Breast epithelium (tissue), 4 donors: Measurements from ENCODE around the gene FES. TPM values are rescaled to one million over a fixed set of nuclear protein-coding genes. Genes with fewer than 3 reads are reported as not detected.

Source experiments
- DNase-seq, 2 donors: peaks; one replicate each; pipeline ENCODE4 v3.0.0-alpha.2; 2019; ENCODE audit warnings: low spot score in 2 of 2
- H3K27ac ChIP-seq, 2 donors: fragments of 200-600 bp; sonication (generic) in 1 of 2; one replicate each; pipeline ENCODE4 v1.5.1; 2016 to 2019; ENCODE audit warnings: mild to moderate bottlenecking in 1 of 2
- H3K27me3 ChIP-seq, 2 donors: fragments of 200-600 bp; sonication (generic) in 1 of 2; one replicate each; pipeline versions ENCODE4 v1.5.1 to v1.6.0; 2017 to 2019; ENCODE audit warnings: control low read depth in 1 of 2, mild to moderate bottlenecking in 1 of 2
- H3K36me3 ChIP-seq: fragments of 200-600 bp; one replicate; pipeline ENCODE4 v1.5.1; 2019
- H3K4me1 ChIP-seq, 2 donors: fragments of 200-600 bp; sonication (generic); one replicate each; pipeline ENCODE4 v1.5.1; 2016 to 2019; ENCODE audit warnings: control low read depth in 1 of 2
- H3K4me3 ChIP-seq, 3 donors: fragments of 200-600 bp; sonication (generic); 1 replicate in 2 of 3; 2 replicates in 1 of 3; pipeline ENCODE4 v1.5.1; 2016 to 2019; ENCODE audit warnings: mild to moderate bottlenecking in 3 of 3, moderate library complexity in 2 of 3
- H3K9me3 ChIP-seq, 2 donors: fragments of 200-600 bp; sonication (generic) in 1 of 2; one replicate each; pipeline ENCODE4 v1.5.1; 2016 to 2019; ENCODE audit warnings: control low read depth in 1 of 2
- POLR2A ChIP-seq: fragments of 450-650 bp; IDR thresholded peaks from one replicate; pipeline ENCODE4 v1.6.1; 2016; ENCODE audit warnings: antibody characterized with exemption, mild to moderate bottlenecking, moderate library complexity
- POLR2AphosphoS5 ChIP-seq, 3 donors: sonication (generic); formaldehyde crosslinking; IDR thresholded peaks; one replicate each; pipeline ENCODE4 v1.6.1; 2017; ENCODE audit warnings: antibody characterized with exemption in 3 of 3
- intact Hi-C: fragments of 100-400 bp; cut with DNase I; formaldehyde crosslinking; loops from one replicate; pipeline ENCODE4 v1.15.1; 2023; ENCODE audit warnings: low total_unique reads
- total RNA-seq, 3 donors: library from RNA; depleted of rRNA; stranded (reverse); fragments of >200 nt; gene quantifications; one replicate each; pipeline ENCODE4 v1.1.0, GENCODE V29; 2016
- TF ChIP-seq, protein P1 (sequence below), 3 donors: fragments of 450-650 bp; IDR thresholded peaks; one replicate each; pipeline ENCODE4 v1.5.1; 2016 to 2017; ENCODE audit warnings: antibody characterized with exemption in 3 of 3, mild to moderate bottlenecking in 3 of 3, moderate library complexity in 3 of 3

Gene FES
- total RNA-seq, 3 donors from 2014 or later: 41.4 to 54.7 (median 42.3) TPM

DNA sequence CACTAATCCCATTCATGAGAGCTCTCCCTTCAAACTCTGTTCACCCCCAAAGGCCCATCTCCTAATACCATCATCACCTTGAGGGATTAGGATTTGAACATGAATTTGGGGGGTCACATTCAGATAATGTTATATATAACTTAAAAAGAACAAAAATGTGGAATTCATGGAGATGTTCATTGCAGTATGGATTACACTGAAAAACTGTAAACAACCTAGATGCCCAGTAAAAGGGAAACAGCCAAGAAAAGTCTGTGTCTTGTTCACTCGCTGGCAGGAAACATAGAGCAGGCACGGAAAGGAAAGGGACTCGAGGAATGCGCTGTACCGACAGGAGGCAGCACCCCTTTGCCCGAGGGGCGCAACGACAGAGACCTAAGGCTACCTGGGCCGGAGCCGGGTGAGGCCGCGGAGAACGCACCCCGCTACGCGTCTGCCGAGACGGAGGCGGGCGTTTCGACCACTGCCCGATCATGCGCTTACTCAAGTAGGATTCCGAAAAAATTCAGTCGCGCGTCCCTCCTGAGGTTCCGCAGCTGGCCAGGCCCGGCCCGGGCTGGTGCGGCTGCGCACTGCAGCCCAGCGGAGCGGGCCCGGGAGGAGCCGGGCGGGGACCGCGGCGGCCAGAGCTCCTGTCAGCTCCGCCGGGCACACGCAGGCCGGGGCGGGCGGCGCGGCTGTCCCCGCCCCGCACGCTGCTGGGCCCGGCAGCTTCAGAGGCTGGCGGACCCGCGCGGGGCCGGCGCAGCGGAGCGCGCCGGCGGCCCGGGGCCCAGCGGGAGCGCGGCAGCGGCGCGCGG, 17.9 kb downstream of the FES start:
- H3K4me1 ChIP-seq: peaks cover 0 to 11% of the 10 kb centered on the region in 2 donors
- peaks cover 6% of the 10 kb centered on the region for H3K36me3 ChIP-seq
- intact Hi-C loops: no loop called here
- peak overlapping the region; percentile 80 to 86 (median 84) for H3K4me3 ChIP-seq
- DNase-seq: peak; percentile 62 to 69
- H3K9me3 ChIP-seq: no peaks in the 10 kb centered on the region
- TF ChIP-seq POLR2A (no peak), POLR2AphosphoS5 (IDR thresholded peaks at IDR 0.05) (peak; percentile 71 to 87 (median 74))
- TF ChIP-seq, protein P1, sequence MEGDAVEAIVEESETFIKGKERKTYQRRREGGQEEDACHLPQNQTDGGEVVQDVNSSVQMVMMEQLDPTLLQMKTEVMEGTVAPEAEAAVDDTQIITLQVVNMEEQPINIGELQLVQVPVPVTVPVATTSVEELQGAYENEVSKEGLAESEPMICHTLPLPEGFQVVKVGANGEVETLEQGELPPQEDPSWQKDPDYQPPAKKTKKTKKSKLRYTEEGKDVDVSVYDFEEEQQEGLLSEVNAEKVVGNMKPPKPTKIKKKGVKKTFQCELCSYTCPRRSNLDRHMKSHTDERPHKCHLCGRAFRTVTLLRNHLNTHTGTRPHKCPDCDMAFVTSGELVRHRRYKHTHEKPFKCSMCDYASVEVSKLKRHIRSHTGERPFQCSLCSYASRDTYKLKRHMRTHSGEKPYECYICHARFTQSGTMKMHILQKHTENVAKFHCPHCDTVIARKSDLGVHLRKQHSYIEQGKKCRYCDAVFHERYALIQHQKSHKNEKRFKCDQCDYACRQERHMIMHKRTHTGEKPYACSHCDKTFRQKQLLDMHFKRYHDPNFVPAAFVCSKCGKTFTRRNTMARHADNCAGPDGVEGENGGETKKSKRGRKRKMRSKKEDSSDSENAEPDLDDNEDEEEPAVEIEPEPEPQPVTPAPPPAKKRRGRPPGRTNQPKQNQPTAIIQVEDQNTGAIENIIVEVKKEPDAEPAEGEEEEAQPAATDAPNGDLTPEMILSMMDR (IDR thresholded peaks at IDR 0.05): peak; percentile 53 to 72 (median 70)
- H3K27ac ChIP-seq: peak overlapping the region; percentile 88 to 93
- no peaks in the 10 kb centered on the region for H3K27me3 ChIP-seq

DNA sequence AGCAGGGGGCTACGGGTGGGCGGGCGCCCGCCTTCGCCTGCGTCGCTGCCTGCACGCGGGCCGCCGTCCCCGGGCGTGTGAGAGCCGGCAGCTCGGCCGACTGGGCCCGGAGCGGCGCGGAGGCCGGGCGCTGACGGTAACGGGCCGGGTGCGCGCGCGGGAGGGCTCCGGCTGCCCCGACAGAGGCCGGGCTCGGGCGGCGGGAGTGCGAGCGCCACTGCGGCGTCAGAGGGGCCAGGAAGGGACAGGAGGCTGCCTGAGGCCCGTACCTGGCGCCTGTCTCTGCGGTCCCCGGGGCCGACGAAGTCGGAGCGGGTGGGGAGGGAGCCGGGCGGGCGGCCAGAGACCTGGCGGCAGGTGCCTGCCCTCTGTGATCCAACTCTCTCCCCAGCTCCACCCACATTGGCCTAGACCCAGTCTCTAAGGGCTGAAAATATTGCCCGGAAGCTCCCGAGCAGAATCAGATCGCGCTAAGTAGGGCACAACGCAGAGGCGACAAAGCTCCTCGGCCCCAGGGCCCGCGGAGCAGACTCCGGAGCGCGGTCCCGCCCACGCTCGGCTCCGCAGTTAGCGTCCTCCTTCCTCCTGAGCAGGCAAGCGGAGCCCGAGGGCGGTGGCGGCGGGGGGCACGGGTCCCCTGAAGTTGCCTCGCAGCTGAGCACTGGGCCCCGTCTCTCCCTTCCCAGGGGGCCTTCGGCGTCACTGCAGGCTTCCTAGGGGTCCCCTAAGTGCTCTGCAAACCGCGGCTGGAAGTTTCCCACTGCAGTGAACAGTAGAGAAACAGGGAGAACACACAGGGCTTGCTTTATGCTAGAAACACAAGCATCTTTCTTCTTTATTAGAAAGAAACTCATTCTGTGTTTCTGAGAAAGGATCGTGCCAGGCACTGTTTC, 18.8 kb downstream of the FES start, which contains the start of gene MAN2A2:
Gene MAN2A2 (plus strand): TSS at position 463 of the 893 bp plus-strand sequence. CDS start 906 bp downstream, outside the sequence.
- peak within 1 kb of the TSS; percentile 80 to 86 (median 84) for H3K4me3 ChIP-seq
- intact Hi-C loops: no loop called here
- H3K4me1 ChIP-seq: peaks cover 0 to 11% of the 10 kb centered on the region in 2 donors
- no peak for TF ChIP-seq POLR2A
- peak in 2 of 3 donors; percentile 19 to 22 for TF ChIP-seq POLR2AphosphoS5 (IDR thresholded peaks at IDR 0.05)
- H3K9me3 ChIP-seq: no peaks in the 10 kb centered on the region
- H3K27ac ChIP-seq: peak within 1 kb of the TSS; percentile 88 to 93
- no peaks in the 10 kb centered on the region for H3K27me3 ChIP-seq
- H3K36me3 ChIP-seq: peaks cover 6% of the 10 kb centered on the region
- no peak for DNase-seq

DNA sequence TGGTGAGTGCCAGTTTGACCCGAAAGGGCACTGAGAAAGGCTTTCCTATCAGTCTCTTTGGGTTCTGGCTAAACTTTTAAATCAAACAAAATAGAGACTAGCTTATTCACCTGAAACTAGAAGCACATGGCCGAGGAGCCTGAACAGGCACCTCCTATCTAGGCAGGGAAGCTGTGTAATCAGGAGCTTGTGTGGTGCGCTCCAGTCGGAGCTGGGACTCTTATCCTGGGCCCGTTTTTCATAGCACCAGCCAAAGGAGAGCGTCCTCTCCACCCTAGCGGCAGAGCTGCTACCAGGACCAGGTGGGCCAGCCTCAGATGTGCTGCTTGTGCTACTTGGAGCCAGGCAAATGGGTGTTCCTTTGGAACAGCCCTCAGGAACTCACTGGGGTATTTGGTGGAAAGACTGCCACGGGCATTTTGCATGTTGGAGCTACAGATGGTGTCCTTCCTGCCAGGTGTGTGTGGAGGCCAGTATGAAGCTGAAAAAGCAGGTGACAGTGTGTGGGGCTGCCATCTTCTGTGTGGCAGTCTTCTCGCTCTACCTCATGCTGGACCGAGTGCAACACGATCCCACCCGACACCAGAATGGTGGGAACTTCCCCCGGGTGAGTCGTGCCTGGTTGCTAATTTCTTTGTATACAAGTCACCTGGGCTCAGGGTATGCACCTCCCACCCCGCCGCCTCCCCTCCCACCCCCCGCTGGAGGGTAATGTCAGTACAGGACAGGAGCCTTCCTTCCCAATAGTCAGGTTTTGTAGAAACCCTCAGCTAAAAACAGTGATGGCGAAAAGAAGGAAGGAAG, 19.6 kb downstream of the FES start:
- no peak for DNase-seq
- Histone ChIP-seq H3K4me3 (peak overlapping the region; percentile 80 to 86 (median 84)), H3K9me3 (no peaks in the 10 kb centered on the region), H3K4me1 (peaks cover 0 to 11% of the 10 kb centered on the region in 2 donors), H3K36me3 (peaks cover 6% of the 10 kb centered on the region), H3K27me3 (no peaks in the 10 kb centered on the region), H3K27ac (peak overlapping the region; percentile 88 to 93)
- no peak for TF ChIP-seq POLR2AphosphoS5 (IDR thresholded peaks at IDR 0.05)
- no peak for TF ChIP-seq POLR2A
- TF ChIP-seq, protein P1 (IDR thresholded peaks at IDR 0.05): no peak
- intact Hi-C loops: no loop called here

DNA sequence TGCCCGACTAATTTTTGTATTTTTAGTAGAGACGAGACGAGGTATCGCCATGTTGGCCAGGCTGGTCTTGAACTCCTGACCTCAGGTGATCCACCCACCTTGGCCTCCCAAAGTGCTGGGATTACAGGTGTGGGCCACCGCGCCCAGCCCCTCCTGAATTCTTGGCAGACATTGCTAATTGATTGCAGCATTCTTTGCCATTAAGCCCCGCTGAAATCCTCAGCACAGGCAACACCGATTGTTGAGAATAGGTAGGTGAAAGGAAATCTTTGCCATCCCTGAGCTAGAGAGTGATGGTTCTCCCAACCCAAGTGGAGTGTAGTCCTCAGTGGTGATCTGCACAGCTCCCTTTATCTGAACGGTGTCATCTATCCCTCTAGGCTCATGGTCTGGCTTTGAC, 20.4 kb downstream of the FES start:
- TF ChIP-seq, protein P1 (IDR thresholded peaks at IDR 0.05): no peak
- TF ChIP-seq POLR2AphosphoS5 (IDR thresholded peaks at IDR 0.05) (no peak), POLR2A (no peak)
- H3K36me3 ChIP-seq: peaks cover 6% of the 10 kb centered on the region
- intact Hi-C loops: no loop called here
- DNase-seq: no peak
- H3K27me3 ChIP-seq: no peaks in the 10 kb centered on the region
- no peaks in the 10 kb centered on the region for H3K9me3 ChIP-seq
- no peak overlapping the region for H3K27ac ChIP-seq
- no peak overlapping the region for H3K4me3 ChIP-seq
- H3K4me1 ChIP-seq: peaks cover 0 to 11% of the 10 kb centered on the region in 2 donors
